ENCODE results near the gene LAMA2. TPM values are rescaled to one million over a fixed set of nuclear protein-coding genes. Genes with fewer than 3 reads are reported as not detected.

Gene LAMA2
- 1 to 10 TPM in 1 of 2 experiments, under 1 TPM in 1; 0.69 to 1.5 TPM for total RNA-seq

DNA sequence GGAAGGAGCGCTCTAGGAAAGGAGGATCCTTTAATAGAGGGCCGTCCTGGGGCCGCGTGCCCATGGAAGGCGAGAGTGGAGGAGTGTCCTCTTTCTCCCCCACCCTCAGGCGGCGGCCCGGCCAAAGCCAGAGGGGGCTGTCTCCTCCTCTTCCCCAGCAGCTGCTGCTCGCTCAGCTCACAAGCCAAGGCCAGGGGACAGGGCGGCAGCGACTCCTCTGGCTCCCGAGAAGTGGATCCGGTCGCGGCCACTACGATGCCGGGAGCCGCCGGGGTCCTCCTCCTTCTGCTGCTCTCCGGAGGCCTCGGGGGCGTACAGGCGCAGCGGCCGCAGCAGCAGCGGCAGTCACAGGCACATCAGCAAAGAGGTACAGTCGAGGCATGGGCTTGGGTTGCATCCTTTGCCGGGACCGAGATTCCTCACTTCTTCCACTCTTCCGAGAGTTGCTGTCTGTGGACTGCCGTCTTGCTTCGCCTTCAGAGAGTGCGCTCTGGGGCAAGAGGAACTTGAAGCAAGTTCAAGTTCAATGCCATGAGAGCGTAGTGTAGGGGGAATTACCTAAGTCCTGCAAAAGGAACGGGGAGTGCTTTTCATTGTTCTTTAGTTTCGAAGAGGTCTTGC, at the start of gene LAMA2:
TSS of gene LAMA2 (plus strand) at position 148 of the 621 bp plus-strand sequence. CDS start at position 256, 108 bp downstream.
- ChIA-PET CTCF (no interaction called here), POLR2A (no interaction called here)
- Mint-ChIP-seq H3K27me3 (peaks cover 20% of the 10 kb centered on the region), H3K4me3 (peak within 1 kb of the TSS; percentile 27), H3K4me1 (ENCODE audit: low read depth) (peaks cover 4% of the 10 kb centered on the region), H3K36me3 (ENCODE audit: low read depth) (no peaks in the 10 kb centered on the region), H3K27ac (no peak within 1 kb of the TSS), H3K9me3 (no peaks in the 10 kb centered on the region)
- intact Hi-C loops (cut with micrococcal nuclease): no loop called here
- no peak for TF ChIP-seq CTCF (IDR thresholded peaks at IDR 0.05)
- DNase-seq (peak; percentile 12), ATAC-seq (peak; percentile 24)

DNA sequence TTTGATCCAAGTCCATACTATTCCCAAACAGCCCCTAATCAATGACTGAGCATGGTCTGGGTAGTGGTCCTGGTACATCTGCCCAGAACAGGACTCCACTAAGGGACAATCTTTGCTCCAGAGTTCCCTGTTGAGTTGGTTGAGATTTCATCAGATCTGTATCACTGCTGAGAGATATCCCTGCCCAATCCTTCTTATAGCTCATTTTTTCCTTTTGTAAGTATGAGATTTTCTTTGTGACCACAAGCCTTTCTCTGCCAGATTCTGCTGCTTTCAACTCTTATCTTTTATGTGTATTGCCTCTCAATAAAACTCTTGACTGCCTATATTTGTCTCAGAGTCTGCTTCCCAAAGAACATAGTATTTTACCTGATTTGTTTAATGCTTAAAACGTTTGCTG, 46.2 kb upstream of the LAMA2 start:
- DNase-seq (no peak), ATAC-seq (no peak)
- H3K9me3 Mint-ChIP-seq: no peaks in the 10 kb centered on the region
- no peaks in the 10 kb centered on the region for H3K27me3 Mint-ChIP-seq
- no peaks in the 10 kb centered on the region for H3K36me3 Mint-ChIP-seq (ENCODE audit: low read depth)
- TF ChIP-seq CTCF (IDR thresholded peaks at IDR 0.05): no peak
- intact Hi-C loops (cut with micrococcal nuclease): no loop called here
- H3K4me3 Mint-ChIP-seq: no peak overlapping the region
- POLR2A ChIA-PET: no interaction called here
- no peaks in the 10 kb centered on the region for H3K4me1 Mint-ChIP-seq (ENCODE audit: low read depth)
- CTCF ChIA-PET: no interaction called here
- no peak overlapping the region for H3K27ac Mint-ChIP-seq

GRCh38 chr6:128841518-128841917, 41.4 kb upstream of the LAMA2 start:
- TF ChIP-seq CTCF (IDR thresholded peaks at IDR 0.05): no peak
- ChIA-PET CTCF (no interaction called here), POLR2A (no interaction called here)
- Mint-ChIP-seq H3K36me3 (ENCODE audit: low read depth) (no peaks in the 10 kb centered on the region), H3K4me3 (no peak overlapping the region), H3K27me3 (no peaks in the 10 kb centered on the region), H3K4me1 (ENCODE audit: low read depth) (no peaks in the 10 kb centered on the region), H3K27ac (no peak overlapping the region), H3K9me3 (no peaks in the 10 kb centered on the region)
- ATAC-seq (no peak), DNase-seq (no peak)
- intact Hi-C loops (cut with micrococcal nuclease): no loop called here

GRCh38 chr6:128844598-128844997, 38.3 kb upstream of the LAMA2 start:
- CTCF ChIA-PET: no interaction called here
- ATAC-seq: no peak
- Mint-ChIP-seq H3K9me3 (no peaks in the 10 kb centered on the region), H3K36me3 (ENCODE audit: low read depth) (no peaks in the 10 kb centered on the region), H3K27ac (no peak overlapping the region), H3K4me1 (ENCODE audit: low read depth) (no peaks in the 10 kb centered on the region), H3K4me3 (no peak overlapping the region), H3K27me3 (no peaks in the 10 kb centered on the region)
- intact Hi-C loops (cut with micrococcal nuclease): no loop called here
- no peak for TF ChIP-seq CTCF (IDR thresholded peaks at IDR 0.05)
- DNase-seq: no peak
- POLR2A ChIA-PET: no interaction called here

- no peak for ATAC-seq
- intact Hi-C loops (cut with micrococcal nuclease): no loop called here
- H3K9me3 Mint-ChIP-seq: no peaks in the 10 kb centered on the region
These were observed 35.3 kb upstream of the LAMA2 start for GRCh38 chr6:128847431-128848210.

More at GRCh38 chr6:128847431-128848210, 35.3 kb upstream of the LAMA2 start:
- Mint-ChIP-seq H3K4me1 (ENCODE audit: low read depth) (no peaks in the 10 kb centered on the region), H3K36me3 (ENCODE audit: low read depth) (no peaks in the 10 kb centered on the region), H3K27me3 (no peaks in the 10 kb centered on the region), H3K27ac (no peak overlapping the region), H3K4me3 (no peak overlapping the region)
- TF ChIP-seq CTCF (IDR thresholded peaks at IDR 0.05): no peak
- no peak for DNase-seq
- ChIA-PET POLR2A (no interaction called here), CTCF (no interaction called here)

Measured in activated CD8-positive, alpha-beta T cell treated with anti-CD3 and anti-CD28 coated beads for 36 hours (primary cell).